22Rv1 (cell line): ENCODE data around the gene ZMAT2.
"Not testable (repeated sequence)": the region's sequence is repeated elsewhere in the genome, so short reads cannot be mapped to it uniquely, and the experiment has no call there.

Experiments
- H3K27ac ChIP-seq: fragments of 450-650 bp; 2 replicates; pipeline ENCODE4 v1.5.1; 2017
- CTCF ChIP-seq: fragments of 450-650 bp; IDR thresholded peaks from 2 replicates; pipeline ENCODE4 v1.5.1; 2017; ENCODE audit warnings: mild to moderate bottlenecking
- ZFX ChIP-seq: fragments of 450-650 bp; IDR thresholded peaks from 2 replicates; pipeline ENCODE4 v1.6.1; 2017; ENCODE audit warnings: antibody characterized with exemption, borderline replicate concordance

The ZMAT2 gene

GRCh38 chr5:140700177-140701144, at the start of gene ZMAT2:
Gene ZMAT2, plus strand, starts transcription at chr5:140700447. Its CDS starts 14 bp downstream, at chr5:140700461.
- TF ChIP-seq ZFX (no peak), CTCF (no peak)
- peak within 1 kb of the TSS; percentile 49 for H3K27ac ChIP-seq

GRCh38 chr5:140658870-140659269, 41.4 kb upstream of the ZMAT2 start:
- H3K27ac ChIP-seq: no peak overlapping the region
- TF ChIP-seq CTCF (no peak), ZFX (no peak)

GRCh38 chr5:140660371-140660770, 39.9 kb upstream of the ZMAT2 start:
- not testable (repeated sequence) for H3K27ac ChIP-seq

GRCh38 chr5:140664030-140664358, 36.3 kb upstream of the ZMAT2 start:
- H3K27ac ChIP-seq: peak overlapping the region; percentile 96
- no peak for TF ChIP-seq ZFX

GRCh38 chr5:140664359-140665119, 35.7 kb upstream of the ZMAT2 start, which contains the start of gene WDR55:
Gene WDR55, plus strand, starts transcription at chr5:140664904. Its CDS starts 9 bp downstream, at chr5:140664913.
- TF ChIP-seq ZFX (no peak), CTCF (no peak)
- H3K27ac ChIP-seq: peak within 1 kb of the TSS; percentile 96

- not testable (repeated sequence) for H3K27ac ChIP-seq
Measured at GRCh38 chr5:140671035-140671434, 29.2 kb upstream of the ZMAT2 start.

GRCh38 chr5:140671472-140672125, 28.6 kb upstream of the ZMAT2 start:
- TF ChIP-seq CTCF (no peak), ZFX (no peak)
- no peak overlapping the region for H3K27ac ChIP-seq

- TF ChIP-seq CTCF: no peak
- TF ChIP-seq ZFX: no peak
- no peak overlapping the region for H3K27ac ChIP-seq
Measured at GRCh38 chr5:140672455-140673186, 27.6 kb upstream of the ZMAT2 start.
